Measurements from ENCODE around the gene TENM4. TPM values are rescaled to one million over a fixed set of nuclear protein-coding genes. Genes with fewer than 3 reads are reported as not detected.

Gene TENM4
- total RNA-seq, 2 experiments from 2014 or later = not detected

DNA sequence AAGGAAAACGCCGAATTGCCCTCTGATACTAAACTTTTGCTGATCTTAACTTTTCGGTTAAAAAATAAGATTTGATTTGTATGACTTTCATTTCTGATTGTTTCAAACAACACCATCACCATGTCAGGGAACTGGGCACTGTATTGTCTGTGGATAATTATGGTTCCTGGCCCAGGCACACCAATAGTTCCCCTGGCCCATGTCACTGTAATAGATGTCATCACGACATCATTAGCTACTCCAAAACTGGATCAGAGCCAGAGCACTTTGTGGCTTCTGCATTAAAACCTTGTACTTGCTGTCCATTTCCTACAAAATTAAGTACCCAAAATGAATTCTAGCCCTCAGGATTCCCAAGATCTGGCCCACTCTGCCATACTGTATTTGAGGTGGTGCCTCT lies 746.7 kb downstream of the TENM4 start:
- no peak for ATAC-seq (ENCODE audit: low read depth)
- Mint-ChIP-seq H3K4me1 (no peaks in the 10 kb centered on the region), H3K4me3 (no peak overlapping the region), H3K27ac (no peak overlapping the region), H3K27me3 (peaks cover 22% of the 10 kb centered on the region), H3K36me3 (no peaks in the 10 kb centered on the region), H3K9me3 (no peaks in the 10 kb centered on the region)
- no peak for DNase-seq
- POLR2A ChIA-PET = no interaction called here

DNA sequence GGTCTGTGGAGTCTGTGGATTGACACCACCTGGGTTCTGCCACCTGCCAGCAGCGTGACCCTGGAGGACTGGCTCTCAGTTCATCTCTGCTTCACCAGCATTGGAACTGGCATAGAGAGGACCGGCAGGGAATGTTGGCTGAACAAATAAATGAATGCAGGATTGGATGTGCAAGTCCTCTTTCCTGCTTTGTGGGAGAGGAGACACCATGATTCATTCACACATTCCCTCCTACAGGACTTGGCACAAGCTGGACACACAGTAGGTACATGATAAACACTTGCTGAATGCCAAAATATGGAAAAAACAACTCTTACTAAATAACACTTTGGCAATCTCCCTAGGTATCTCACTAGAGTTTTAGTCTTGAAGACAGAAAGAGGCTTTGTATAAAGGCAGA lies 749.6 kb downstream of the TENM4 start:
- Mint-ChIP-seq H3K27ac (no peak overlapping the region), H3K4me1 (no peaks in the 10 kb centered on the region), H3K36me3 (no peaks in the 10 kb centered on the region), H3K9me3 (no peaks in the 10 kb centered on the region), H3K4me3 (no peak overlapping the region), H3K27me3 (peaks cover 12% of the 10 kb centered on the region)
- POLR2A ChIA-PET = no interaction called here
- DNase-seq (no peak), ATAC-seq (ENCODE audit: low read depth) (no peak)

DNA sequence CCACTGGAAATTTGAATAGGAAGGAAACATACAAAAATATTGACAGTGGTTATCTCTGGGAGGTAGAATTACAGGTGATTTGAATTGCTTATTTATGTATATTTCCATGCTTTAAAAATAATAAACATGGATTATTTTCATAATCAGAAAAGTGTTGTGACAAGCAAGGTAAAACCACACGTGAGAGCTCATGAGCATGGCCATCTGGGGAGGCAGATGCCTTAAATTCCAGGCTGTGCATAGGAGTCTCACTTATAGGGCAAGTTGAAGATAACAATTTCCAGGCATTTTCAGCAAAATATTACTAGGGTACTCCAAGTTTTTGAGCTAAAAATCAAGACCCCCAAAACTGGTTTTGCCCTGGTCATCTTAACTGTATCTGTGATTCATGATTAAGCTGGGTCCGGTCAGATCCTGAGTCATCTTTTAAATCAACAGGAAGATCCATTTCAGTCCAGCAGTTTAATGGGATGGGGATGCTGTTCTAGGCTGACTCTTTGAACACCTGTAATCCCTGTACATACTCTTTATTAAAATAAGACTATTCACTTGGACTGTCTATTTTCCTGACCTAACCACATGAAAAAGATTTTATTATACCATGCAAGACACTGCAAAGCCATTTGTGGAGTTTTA lies 750.4 kb downstream of the TENM4 start:
- no peaks in the 10 kb centered on the region for H3K9me3 Mint-ChIP-seq

GRCh38 chr11:78689585-78690153 lies 751.2 kb downstream of the TENM4 start:
- no peak overlapping the region for H3K4me3 Mint-ChIP-seq

More for the DNA sequence above, 750.4 kb downstream of the TENM4 start:
- no peak overlapping the region for H3K27ac Mint-ChIP-seq
- no peak for ATAC-seq (ENCODE audit: low read depth)
- DNase-seq = no peak
- peaks cover 12% of the 10 kb centered on the region for H3K27me3 Mint-ChIP-seq
- no peak overlapping the region for H3K4me3 Mint-ChIP-seq
- POLR2A ChIA-PET = no interaction called here
- H3K4me1 Mint-ChIP-seq = no peaks in the 10 kb centered on the region
- no peaks in the 10 kb centered on the region for H3K36me3 Mint-ChIP-seq

GRCh38 chr11:78689101-78689500 lies 751.7 kb downstream of the TENM4 start:
- H3K27me3 Mint-ChIP-seq = peaks cover 12% of the 10 kb centered on the region
- no peak overlapping the region for H3K4me3 Mint-ChIP-seq
- POLR2A ChIA-PET = no interaction called here
- H3K36me3 Mint-ChIP-seq = no peaks in the 10 kb centered on the region
- DNase-seq = no peak
- H3K9me3 Mint-ChIP-seq = peaks cover 2% of the 10 kb centered on the region
- H3K27ac Mint-ChIP-seq = no peak overlapping the region
- no peaks in the 10 kb centered on the region for H3K4me1 Mint-ChIP-seq
- no peak for ATAC-seq (ENCODE audit: low read depth)

More at GRCh38 chr11:78689585-78690153, 751.2 kb downstream of the TENM4 start:
- ATAC-seq (ENCODE audit: low read depth) = no peak
- H3K4me1 Mint-ChIP-seq = no peaks in the 10 kb centered on the region
- H3K27ac Mint-ChIP-seq = no peak overlapping the region
- H3K36me3 Mint-ChIP-seq = no peaks in the 10 kb centered on the region
- no peak for DNase-seq
- POLR2A ChIA-PET = no interaction called here
- peaks cover 12% of the 10 kb centered on the region for H3K27me3 Mint-ChIP-seq
- H3K9me3 Mint-ChIP-seq = no peaks in the 10 kb centered on the region

GRCh38 chr11:78688460-78688859 lies 752.4 kb downstream of the TENM4 start:
- no peaks in the 10 kb centered on the region for H3K36me3 Mint-ChIP-seq
- H3K9me3 Mint-ChIP-seq = peaks cover 2% of the 10 kb centered on the region
- no peak overlapping the region for H3K4me3 Mint-ChIP-seq
- no peak for ATAC-seq (ENCODE audit: low read depth)
- POLR2A ChIA-PET = interaction anchor here (0.6 kb wide), 1 partner anchor 125 kb away, joined by 5 read pairs; no protein-coding TSS in a partner anchor
- no peaks in the 10 kb centered on the region for H3K4me1 Mint-ChIP-seq
- no peak for DNase-seq
- peaks cover 12% of the 10 kb centered on the region for H3K27me3 Mint-ChIP-seq
- H3K27ac Mint-ChIP-seq = no peak overlapping the region

DNA sequence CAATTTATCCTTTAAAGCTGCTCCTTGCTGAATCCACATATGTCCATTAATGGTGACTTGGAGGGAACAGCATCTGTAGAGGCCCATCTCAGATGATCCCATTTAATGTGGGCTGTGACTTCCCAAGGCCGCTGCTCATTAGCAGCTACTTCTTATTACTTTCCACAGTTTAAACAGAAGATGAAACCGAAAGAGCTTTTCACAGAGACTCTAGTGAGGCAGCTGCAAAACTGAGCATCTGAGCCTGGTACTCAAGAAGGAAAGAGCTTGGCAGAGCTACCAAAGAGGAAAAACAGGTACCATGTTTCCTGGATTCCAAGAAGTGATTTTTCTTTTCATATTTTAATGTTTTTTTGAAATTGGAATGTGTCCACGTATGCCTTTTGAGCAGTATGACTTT lies 755.7 kb downstream of the TENM4 start:
- H3K9me3 Mint-ChIP-seq = peaks cover 2% of the 10 kb centered on the region

DNA sequence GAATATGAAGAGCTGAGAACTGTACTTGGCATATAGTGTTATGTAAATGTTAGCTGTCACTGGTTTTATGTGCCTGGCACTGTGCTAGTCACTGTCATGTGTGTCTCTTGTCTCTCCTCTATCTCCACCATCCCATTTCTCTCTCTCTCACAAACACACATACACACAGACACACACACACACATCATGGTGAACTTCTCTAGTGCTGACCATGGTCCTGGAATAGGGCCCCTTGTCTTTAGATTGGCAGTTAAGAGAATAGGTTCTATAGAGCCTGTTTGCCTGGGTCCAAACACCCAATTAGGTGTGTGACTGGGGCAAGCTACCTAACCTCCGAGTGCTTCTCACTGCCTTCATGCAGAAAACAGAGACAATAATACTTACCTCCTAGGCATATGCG lies 756.5 kb downstream of the TENM4 start:
- Mint-ChIP-seq H3K4me3 (no peak overlapping the region), H3K4me1 (no peaks in the 10 kb centered on the region), H3K36me3 (no peaks in the 10 kb centered on the region), H3K27me3 (peaks cover 4% of the 10 kb centered on the region), H3K27ac (no peak overlapping the region), H3K9me3 (peaks cover 2% of the 10 kb centered on the region)
- DNase-seq = no peak
- no peak for ATAC-seq (ENCODE audit: low read depth)
- POLR2A ChIA-PET = no interaction called here

More for the DNA sequence above, 755.7 kb downstream of the TENM4 start:
- POLR2A ChIA-PET = no interaction called here
- no peak for ATAC-seq (ENCODE audit: low read depth)
- Mint-ChIP-seq H3K4me3 (no peak overlapping the region), H3K27me3 (peaks cover 4% of the 10 kb centered on the region), H3K27ac (no peak overlapping the region), H3K36me3 (no peaks in the 10 kb centered on the region), H3K4me1 (no peaks in the 10 kb centered on the region)
- DNase-seq = no peak

DNA sequence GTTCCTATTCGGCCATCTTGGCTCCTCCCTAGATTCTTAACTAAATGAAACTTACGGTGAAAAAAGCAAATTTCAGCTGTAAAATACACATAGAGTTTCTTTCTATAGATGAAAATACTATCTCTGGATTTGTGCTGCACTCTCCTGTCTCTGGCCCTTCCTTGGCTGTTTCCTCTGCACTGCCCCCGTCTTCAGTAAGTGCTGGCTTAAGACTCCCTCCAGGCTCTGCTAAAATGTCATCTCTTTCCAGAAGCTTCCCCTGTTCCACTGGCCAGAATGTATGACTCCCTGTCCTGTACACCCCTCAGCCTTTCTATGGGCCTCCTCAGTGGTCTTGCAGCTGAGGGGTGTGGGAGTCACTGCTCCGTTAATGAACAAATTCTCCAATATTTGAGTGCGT lies 757.1 kb downstream of the TENM4 start:
- POLR2A ChIA-PET = no interaction called here
- ATAC-seq (ENCODE audit: low read depth) = no peak
- peaks cover 4% of the 10 kb centered on the region for H3K27me3 Mint-ChIP-seq
- no peak overlapping the region for H3K4me3 Mint-ChIP-seq
- no peaks in the 10 kb centered on the region for H3K36me3 Mint-ChIP-seq
- H3K9me3 Mint-ChIP-seq = peaks cover 2% of the 10 kb centered on the region
- H3K27ac Mint-ChIP-seq = no peak overlapping the region
- no peaks in the 10 kb centered on the region for H3K4me1 Mint-ChIP-seq
- no peak for DNase-seq

GRCh38 chr11:78676026-78676557 lies 764.7 kb downstream of the TENM4 start:
- no peak overlapping the region for H3K27ac Mint-ChIP-seq
- H3K4me1 Mint-ChIP-seq = no peaks in the 10 kb centered on the region
- H3K4me3 Mint-ChIP-seq = no peak overlapping the region
- POLR2A ChIA-PET = no interaction called here
- DNase-seq (no peak), ATAC-seq (ENCODE audit: low read depth) (no peak)
- H3K27me3 Mint-ChIP-seq = no peaks in the 10 kb centered on the region
- no peaks in the 10 kb centered on the region for H3K9me3 Mint-ChIP-seq
- H3K36me3 Mint-ChIP-seq = no peaks in the 10 kb centered on the region

DNA sequence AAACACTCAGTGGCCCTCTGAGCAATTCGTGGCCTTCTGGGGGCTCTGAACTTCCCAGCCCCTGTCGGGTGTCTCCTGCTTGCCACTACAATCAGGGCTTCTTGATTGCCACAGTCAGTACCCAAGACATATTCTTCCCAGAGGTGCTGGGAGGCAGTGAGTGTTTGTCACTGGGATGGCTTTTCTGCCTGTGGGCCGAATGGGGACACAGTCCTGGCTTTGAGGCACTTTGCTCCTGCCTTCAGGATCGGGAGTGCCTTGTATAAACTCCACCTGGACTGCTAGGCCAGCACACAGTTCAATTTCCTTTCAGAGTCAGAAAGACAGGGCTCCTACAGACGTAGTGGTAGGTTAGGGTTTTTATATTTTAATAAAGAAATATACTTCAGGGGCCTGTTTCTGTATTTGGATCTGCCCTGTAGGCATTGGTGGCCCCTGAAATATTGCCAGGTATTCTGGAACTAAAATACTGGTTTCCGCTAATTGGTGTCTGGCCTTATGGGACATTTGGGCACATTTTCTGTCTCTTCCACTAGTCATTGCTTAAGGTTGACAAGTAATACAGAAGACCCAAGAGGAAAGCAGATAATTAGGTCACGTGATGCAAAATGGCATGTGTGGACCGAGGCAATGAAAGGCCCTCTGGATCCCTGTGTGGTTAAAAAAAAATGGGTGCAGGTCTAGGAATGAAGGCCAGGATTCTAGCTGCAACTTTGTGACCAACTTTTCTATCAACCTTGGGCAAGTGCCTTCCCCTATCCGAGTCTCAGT lies 767.8 kb downstream of the TENM4 start:
- Mint-ChIP-seq H3K9me3 (no peaks in the 10 kb centered on the region), H3K36me3 (no peaks in the 10 kb centered on the region), H3K4me3 (no peak overlapping the region), H3K27me3 (peaks cover 1% of the 10 kb centered on the region), H3K4me1 (no peaks in the 10 kb centered on the region), H3K27ac (no peak overlapping the region)
- POLR2A ChIA-PET = no interaction called here
- DNase-seq = no peak
- ATAC-seq (ENCODE audit: low read depth) = no peak

DNA sequence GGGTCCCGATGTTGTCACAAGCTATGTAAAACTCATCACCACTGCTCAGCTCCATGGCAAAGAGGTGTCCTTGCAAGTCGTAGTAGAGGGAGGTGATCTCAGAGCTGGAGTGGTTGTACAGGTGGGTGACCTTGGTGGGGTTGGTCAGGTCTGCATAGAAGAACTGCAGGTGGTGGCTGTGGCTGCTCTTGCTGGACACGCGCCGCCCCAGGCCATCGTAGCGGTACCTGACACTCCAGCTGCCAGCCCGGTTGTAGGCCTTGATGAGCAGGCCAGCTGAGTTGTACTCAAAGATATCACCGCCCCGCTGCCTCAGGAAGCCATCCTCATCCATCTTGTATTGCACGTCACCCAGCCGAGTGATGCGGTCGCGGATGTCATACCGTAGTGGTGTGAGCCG lies 771.6 kb downstream of the TENM4 start:
- POLR2A ChIA-PET = no interaction called here
- no peak for ATAC-seq (ENCODE audit: low read depth)
- H3K9me3 Mint-ChIP-seq = no peaks in the 10 kb centered on the region
- no peaks in the 10 kb centered on the region for H3K36me3 Mint-ChIP-seq
- DNase-seq = no peak
- peaks cover 2% of the 10 kb centered on the region for H3K27me3 Mint-ChIP-seq
- H3K27ac Mint-ChIP-seq = no peak overlapping the region
- no peaks in the 10 kb centered on the region for H3K4me1 Mint-ChIP-seq
- H3K4me3 Mint-ChIP-seq = no peak overlapping the region

- DNase-seq (no peak), ATAC-seq (ENCODE audit: low read depth) (no peak)
- peaks cover 6% of the 10 kb centered on the region for H3K27me3 Mint-ChIP-seq
- H3K9me3 Mint-ChIP-seq = no peaks in the 10 kb centered on the region
- no peak overlapping the region for H3K4me3 Mint-ChIP-seq
- no peak overlapping the region for H3K27ac Mint-ChIP-seq
- no peaks in the 10 kb centered on the region for H3K36me3 Mint-ChIP-seq
- H3K4me1 Mint-ChIP-seq = no peaks in the 10 kb centered on the region
- POLR2A ChIA-PET = no interaction called here
Measured at GRCh38 chr11:78667461-78667860, 773.4 kb downstream of the TENM4 start.

- H3K4me1 Mint-ChIP-seq = no peaks in the 10 kb centered on the region
- POLR2A ChIA-PET = no interaction called here
- no peak for ATAC-seq (ENCODE audit: low read depth)
- H3K4me3 Mint-ChIP-seq = no peak overlapping the region
- H3K36me3 Mint-ChIP-seq = no peaks in the 10 kb centered on the region
- H3K27me3 Mint-ChIP-seq = peaks cover 10% of the 10 kb centered on the region
- no peaks in the 10 kb centered on the region for H3K9me3 Mint-ChIP-seq
- no peak for DNase-seq
- no peak overlapping the region for H3K27ac Mint-ChIP-seq
Measured at GRCh38 chr11:78666675-78667160, 774.1 kb downstream of the TENM4 start.
